ENCODE results near the gene UAP1.
"Not testable (repeated sequence)": the region's sequence is repeated elsewhere in the genome, so short reads cannot be mapped to it uniquely, and the experiment has no call there.

The UAP1 gene

GRCh38 chr1:162564762-162565218 lies 3.3 kb downstream of the UAP1 start:
- DNase-seq (ENCODE audit: low read depth in 2 of 3, low spot score in 1 of 3), result no peak

- DNase-seq (ENCODE audit: low read depth in 2 of 3, low spot score in 1 of 3), result no peak
These were observed 3.9 kb downstream of the UAP1 start for GRCh38 chr1:162565460-162565859.

GRCh38 chr1:162566870-162567269 lies 5.3 kb downstream of the UAP1 start:
- no peak for DNase-seq (ENCODE audit: low read depth in 2 of 3, low spot score in 1 of 3)

- DNase-seq (ENCODE audit: low read depth in 2 of 3, low spot score in 1 of 3), result no peak
These were observed 7.3 kb downstream of the UAP1 start for GRCh38 chr1:162568802-162569201.

- no peak for DNase-seq (ENCODE audit: low read depth in 2 of 3, low spot score in 1 of 3)
These were observed 9.2 kb downstream of the UAP1 start for GRCh38 chr1:162570718-162571117.

- not testable (repeated sequence) for DNase-seq (ENCODE audit: low read depth in 2 of 3, low spot score in 1 of 3)
These were observed 9.6 kb downstream of the UAP1 start for GRCh38 chr1:162571121-162571520.

- no peak for DNase-seq (ENCODE audit: low read depth in 2 of 3, low spot score in 1 of 3)
These were observed 10.2 kb downstream of the UAP1 start for GRCh38 chr1:162571696-162572095.

- DNase-seq (ENCODE audit: low read depth in 2 of 3, low spot score in 1 of 3), result no peak
These were observed 11.6 kb downstream of the UAP1 start for GRCh38 chr1:162573136-162573535.

- DNase-seq (ENCODE audit: low read depth in 2 of 3, low spot score in 1 of 3), result no peak
These were observed 16.7 kb downstream of the UAP1 start for GRCh38 chr1:162578071-162578700.

GRCh38 chr1:162578936-162579335 lies 17.4 kb downstream of the UAP1 start:
- no peak for DNase-seq (ENCODE audit: low read depth in 2 of 3, low spot score in 1 of 3)

GRCh38 chr1:162580308-162580707 lies 18.8 kb downstream of the UAP1 start:
- DNase-seq (ENCODE audit: low read depth in 2 of 3, low spot score in 1 of 3), result no peak

GRCh38 chr1:162582901-162583300 lies 21.4 kb downstream of the UAP1 start:
- DNase-seq (ENCODE audit: low read depth in 2 of 3, low spot score in 1 of 3), result not testable (repeated sequence)

GRCh38 chr1:162585101-162585500 lies 23.6 kb downstream of the UAP1 start:
- DNase-seq (ENCODE audit: low read depth in 2 of 3, low spot score in 1 of 3), result not testable (repeated sequence)

GRCh38 chr1:162587347-162587746 lies 25.8 kb downstream of the UAP1 start:
- no peak for DNase-seq (ENCODE audit: low read depth in 2 of 3, low spot score in 1 of 3)

GRCh38 chr1:162587761-162588260 lies 26.3 kb downstream of the UAP1 start:
- DNase-seq (ENCODE audit: low read depth in 2 of 3, low spot score in 1 of 3), result no peak

GRCh38 chr1:162590101-162590500 lies 28.6 kb downstream of the UAP1 start:
- DNase-seq (ENCODE audit: low read depth in 2 of 3, low spot score in 1 of 3), result no peak

- no peak for DNase-seq (ENCODE audit: low read depth in 2 of 3, low spot score in 1 of 3)
These were observed 29.2 kb downstream of the UAP1 start for GRCh38 chr1:162590686-162591085.

GRCh38 chr1:162596514-162597170 lies 35.1 kb downstream of the UAP1 start:
- DNase-seq (ENCODE audit: low read depth in 2 of 3, low spot score in 1 of 3), result no peak

GRCh38 chr1:162599451-162599850 lies 37.9 kb downstream of the UAP1 start:
- no peak for DNase-seq (ENCODE audit: low read depth in 2 of 3, low spot score in 1 of 3)

- DNase-seq (ENCODE audit: low read depth in 2 of 3, low spot score in 1 of 3), result not testable (repeated sequence)
These were observed 41.6 kb downstream of the UAP1 start for GRCh38 chr1:162603117-162603516.

- DNase-seq (ENCODE audit: low read depth in 2 of 3, low spot score in 1 of 3), result no peak
These were observed 43.9 kb downstream of the UAP1 start for GRCh38 chr1:162605225-162605927.

GRCh38 chr1:162609306-162609705 lies 47.8 kb downstream of the UAP1 start:
- no peak for DNase-seq (ENCODE audit: low read depth in 2 of 3, low spot score in 1 of 3)
